GM19035 (cell line): ENCODE results near the gene SMTNL1.
A peak's percentile ranks its signal among the peaks of the same experiment; 100 is the strongest.
"Not testable (repeated sequence)": the region's sequence is repeated elsewhere in the genome, so short reads cannot be mapped to it uniquely, and the experiment has no call there.

Experiments used
- ATAC-seq: cut with Tn5 transposase; IDR thresholded peaks from one replicate; pipeline ENCODE4 v1.9.1; 2021; ENCODE audit not compliant: unreplicated experiment

Gene SMTNL1

DNA sequence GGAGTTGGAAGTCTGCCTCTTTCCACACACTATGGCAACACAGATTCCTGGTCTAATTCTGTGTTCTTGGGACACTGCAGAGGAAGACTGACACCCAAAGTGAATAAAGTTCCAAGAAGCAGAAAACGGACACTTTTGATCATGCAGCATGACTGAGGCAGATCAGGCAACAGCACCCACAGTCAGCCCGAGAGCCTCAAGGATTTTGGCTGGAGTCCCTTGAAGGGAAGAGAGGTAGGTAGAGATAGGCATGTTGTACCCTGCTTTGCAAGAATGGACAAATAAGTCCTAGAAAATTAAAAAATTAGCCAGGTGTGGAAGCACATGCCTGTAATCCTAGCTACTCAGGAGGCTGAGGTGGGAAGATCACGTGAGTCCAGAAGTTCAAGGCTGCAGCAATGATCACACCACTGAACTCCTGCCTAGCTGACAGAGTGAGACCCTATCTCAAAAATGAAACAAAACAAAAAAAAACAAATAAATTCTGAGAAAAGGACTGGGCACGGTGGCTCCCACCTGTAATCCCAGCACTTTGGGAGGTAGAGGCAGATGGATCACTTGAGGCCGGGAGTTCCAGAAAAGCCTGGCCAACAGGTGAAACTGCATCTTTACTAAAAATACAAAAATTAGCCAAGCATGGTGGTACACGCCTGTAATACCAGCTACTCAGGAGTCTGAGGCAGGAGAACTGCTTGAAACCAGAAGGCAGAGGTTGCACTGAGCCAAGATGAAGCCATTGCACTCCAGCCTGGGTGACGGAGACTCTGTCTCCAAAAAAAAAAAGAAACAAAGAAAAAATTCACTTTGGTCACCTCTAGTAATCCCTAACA is 28.8 kb upstream of the SMTNL1 start:
- ATAC-seq, result no peak

DNA sequence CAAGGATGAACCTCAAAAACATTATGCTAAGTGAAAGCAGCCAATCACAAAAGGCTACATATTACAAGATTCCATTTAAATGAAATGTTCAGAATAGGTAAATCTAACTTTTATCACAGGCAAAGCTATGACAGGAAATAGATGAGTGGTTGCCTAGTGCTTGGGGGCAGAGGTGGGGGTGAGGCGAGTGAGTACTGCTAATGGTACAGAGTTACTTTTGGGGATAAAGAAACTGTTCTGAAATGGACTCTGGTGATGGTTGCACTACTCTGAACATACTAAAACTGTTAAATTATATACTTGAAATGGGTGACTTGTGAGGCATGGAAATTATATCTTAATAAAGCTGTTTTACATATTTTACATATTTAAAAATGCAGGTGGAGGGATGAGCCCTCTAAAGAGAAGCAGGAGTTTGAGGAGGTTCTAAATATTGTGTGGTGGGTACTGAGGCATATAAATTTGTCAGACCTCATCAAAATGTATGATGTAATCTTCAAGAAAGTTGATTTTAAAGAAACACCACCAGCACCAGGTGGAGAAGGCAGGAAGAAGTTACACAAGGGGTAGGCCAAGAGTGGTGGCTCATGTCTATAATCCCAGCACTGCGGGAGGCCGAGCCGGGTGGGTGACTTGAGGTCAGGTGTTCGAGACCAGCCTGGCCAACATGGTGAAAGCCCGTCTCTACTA is 25.5 kb upstream of the SMTNL1 start:
- no peak for ATAC-seq

DNA sequence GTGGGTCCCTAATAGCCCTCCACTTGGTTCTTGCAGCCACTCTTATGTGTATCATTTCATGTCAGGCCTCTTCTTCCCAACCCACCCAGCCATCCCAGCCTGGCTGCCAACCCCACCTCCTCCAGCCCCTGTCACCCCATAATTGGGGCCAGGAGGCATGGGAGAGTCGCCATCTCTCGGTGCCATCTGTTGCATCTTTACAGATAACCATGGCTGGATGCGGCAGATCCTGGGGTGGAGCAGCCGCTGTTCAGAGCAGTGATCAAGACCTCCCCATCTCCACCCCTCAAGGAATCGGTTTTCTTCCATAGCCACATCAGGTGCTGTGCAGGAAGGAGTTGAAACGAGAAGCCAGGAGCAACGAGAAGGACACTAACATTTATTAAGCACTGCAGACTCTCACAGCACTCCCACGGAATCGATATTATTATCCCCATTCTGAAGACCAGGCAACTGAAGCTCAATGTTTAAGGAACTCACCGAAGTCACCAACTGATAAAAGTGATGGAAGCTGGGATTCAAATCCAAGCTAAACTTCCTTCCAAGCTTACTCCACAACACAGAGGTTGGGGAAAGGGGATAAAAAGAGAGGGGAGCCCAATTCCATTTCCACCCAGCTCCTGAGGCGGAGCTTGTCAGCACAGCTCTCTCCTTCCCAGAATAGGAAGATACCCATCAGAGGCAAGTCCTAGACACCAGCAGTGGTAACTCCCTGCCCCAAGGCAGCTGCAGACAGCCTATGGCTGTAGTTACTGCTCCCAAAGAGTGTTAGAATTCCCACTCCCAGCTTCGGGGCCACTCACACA is 24.5 kb upstream of the SMTNL1 start:
- no peak for ATAC-seq

DNA sequence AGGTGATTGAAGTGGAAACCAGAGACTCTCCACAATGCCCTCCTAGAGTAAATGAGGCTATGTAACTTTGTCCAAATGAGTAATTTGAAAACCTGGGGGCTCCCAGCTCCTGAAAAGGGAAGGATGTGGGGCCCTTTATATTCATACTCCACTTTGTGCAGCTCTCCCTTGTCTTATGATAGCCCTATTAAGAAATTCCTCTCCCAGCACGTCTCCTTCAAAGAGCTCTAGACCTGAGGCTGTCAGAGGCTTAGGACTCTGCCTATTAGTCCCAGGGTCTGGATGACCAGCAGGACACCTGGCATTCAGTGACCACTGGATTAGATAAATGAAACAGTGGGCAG is 24.0 kb upstream of the SMTNL1 start:
- ATAC-seq, result no peak

DNA sequence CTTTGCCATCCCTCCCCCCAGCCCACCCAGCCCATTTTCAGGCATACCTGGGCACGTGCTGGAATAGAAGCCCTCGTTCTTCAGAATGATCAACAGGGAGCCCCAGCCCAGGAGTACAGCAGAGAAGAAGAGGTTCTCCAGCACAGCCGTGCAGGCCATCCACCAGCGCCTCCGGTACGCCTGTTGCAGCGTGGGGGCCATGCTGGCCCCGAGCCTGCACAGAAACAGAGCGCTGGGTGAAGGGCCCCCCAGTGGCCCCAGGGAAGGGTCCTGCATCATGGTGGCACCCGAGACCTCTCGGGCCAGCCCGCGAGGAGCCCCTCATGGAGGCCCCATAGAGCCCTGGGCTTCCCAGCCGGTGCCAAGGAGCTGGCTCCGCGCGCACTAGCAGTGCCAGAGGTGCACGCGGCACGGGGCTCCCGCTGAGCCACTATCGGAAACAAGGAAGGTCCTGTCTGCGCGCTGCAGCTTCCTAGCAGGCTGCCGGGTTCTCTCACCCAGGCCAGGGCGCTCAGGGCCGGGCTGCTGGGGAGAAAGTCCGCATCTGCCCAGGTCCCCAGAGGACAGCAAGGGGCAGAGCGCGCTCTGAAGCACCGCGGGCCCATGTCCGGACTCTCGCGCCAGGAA is 23.4 kb upstream of the SMTNL1 start:
- peak; percentile 42 for ATAC-seq

DNA sequence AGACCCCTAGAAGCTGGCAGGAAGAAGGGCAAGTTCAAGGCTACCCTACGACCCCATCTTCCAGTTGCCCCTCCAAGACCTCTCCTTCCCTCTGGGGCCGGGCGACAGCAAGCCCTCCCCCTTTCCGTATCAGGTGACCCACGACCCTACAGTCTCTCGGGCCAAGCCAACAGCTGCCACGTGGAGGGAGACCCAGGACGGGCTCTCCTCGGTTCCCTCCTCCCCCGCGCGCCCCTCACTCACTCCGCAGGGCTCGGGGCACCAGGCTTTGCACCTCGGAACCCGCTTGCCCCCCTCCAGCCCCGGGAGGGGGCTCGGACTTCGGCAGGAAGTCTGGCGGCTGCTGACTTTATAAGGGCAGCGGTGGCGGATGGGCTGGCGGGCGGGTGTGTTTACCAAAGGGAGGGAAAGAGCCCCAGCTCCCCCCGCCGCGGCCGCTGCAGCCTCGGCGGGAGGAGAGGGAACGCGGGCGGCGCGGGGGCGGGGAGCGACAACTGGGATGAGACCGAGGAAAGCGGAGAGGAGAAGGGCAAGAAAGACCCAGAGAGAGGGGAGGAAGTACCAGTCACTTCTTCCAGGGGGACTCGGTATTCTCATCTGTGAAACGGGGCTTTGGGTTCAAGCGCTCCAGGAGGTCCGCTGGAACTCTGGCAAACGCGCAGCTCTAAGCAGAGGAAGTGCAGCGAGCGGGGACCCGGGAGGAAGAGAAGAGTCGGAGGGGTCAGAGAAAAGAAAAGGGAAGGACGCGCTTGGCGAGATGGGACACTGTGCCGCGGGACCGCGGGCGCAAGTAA is 22.7 kb upstream of the SMTNL1 start:
- ATAC-seq, result peak; percentile 51

DNA sequence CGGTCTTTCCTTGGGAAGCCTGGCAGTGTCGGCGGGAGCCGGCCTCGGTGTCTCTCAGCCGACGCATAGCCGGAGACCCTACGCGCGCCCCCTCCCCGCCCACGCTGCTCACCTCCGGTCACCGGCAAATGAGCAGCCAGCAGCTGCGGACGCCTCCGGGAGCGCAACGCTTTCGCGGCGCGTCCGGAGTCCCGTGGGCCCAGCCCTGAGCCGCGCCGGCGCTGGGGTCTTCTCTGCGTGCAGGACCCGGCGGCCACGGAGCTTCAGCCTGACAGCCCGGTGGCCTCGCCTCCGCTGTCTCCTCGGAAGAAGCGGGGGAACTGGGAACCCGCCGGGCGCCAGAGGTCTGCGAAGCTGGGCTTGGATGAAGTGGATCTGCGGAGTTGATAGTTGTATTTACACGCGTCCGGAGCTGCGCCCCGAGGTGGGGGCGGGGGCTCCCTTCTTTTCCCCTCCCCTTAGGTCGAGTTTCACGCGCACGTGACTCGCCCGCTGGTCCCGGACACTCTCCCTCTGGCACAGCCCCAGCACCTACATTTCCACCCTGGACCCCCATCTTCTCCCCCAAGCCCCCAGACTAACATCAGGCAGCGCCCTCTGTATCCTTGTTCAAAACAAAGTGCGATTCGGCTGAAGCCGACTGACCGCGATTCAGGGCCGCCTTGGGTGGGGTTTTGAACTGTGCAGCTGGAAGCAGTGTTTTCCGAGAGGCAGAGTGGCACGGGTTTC is 21.9 kb upstream of the SMTNL1 start, which contains the start of gene SLC43A1:
Gene SLC43A1, minus strand, starts transcription at position 371 of the 729 bp plus-strand sequence. CDS start 1,591 bp downstream, outside the sequence.
- peak; percentile 54 for ATAC-seq

DNA sequence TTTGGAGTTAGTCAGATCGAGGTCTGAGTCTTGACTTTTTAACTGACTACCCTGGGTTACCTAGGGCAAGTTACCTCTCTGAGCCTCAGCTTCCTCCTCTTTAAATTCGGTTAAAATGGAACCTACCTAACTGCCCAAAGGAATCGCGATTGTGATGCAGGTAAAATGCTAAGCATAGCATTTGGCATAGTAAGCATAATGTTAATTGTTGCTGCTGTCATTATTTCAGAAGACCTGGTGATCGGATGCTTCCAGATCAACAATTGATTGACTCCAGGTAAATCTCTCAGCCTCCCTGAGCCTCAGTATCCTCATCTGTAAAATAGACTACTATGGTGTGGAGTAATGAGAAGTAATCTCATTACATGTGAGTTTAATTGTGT is 21.3 kb upstream of the SMTNL1 start:
- ATAC-seq, result no peak

DNA sequence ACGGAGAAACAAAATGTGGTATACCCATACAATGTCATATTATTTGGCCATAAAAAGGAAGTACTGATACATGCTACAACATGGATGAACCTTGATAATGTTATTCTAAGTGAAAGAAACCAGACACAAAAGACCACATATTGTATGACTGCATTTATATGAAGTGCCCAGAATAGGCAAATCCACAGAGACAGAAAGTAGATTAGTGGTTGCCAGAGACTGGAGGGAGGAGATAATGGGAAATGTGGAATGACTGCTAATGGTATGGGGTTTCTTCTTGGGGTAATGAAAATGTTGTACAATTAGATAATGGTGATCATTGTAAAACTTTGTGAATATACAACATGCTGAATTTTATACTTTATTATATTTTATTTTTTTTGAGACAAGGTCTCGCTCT is 16.3 kb upstream of the SMTNL1 start:
- ATAC-seq, result no peak

DNA sequence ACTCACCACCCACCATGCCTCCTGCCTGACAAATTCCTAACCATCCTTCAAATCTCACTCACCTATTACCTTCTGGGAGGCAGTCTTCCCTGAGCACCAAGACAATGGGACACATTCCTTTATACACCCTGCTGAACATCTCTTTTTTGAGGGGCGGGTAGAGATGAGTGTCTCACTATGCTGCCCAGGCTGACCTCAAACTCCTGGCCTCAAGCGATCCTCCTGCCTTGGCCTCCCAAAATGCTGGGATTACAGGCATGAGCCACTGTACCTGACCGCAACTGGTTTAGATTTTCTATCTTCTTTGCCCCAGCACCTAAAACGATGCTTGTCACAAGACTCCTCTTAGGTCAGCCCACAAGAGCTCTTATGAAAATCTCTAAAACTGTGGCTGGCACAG is 14.0 kb upstream of the SMTNL1 start:
- ATAC-seq, result no peak

DNA sequence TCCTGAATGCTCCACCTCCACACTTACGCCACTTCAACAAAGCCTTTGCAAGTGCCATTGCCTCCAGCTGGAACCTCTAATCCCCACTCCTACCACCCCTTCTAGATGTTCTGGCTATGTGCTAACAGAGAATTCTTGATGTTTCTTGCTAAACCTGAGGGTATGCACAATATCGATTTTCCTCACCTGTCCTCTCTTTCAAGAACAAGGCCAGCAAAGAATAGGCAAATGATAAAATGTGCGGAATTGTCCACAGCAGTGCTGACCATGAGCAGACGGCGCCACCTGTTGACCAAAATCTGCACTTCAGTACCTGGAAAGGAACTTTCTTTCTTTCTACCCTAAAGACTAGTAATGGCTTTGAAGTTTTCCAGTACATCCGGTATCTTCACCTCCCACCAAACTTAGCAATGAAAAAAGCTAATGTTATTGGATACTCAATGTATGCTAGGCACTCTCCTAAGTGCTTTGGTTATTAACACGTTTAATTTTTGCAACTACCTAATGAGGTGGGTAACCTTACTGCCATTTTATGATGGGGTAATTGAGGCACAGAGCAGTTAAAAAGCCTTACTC is 10.3 kb upstream of the SMTNL1 start:
- no peak for ATAC-seq

DNA sequence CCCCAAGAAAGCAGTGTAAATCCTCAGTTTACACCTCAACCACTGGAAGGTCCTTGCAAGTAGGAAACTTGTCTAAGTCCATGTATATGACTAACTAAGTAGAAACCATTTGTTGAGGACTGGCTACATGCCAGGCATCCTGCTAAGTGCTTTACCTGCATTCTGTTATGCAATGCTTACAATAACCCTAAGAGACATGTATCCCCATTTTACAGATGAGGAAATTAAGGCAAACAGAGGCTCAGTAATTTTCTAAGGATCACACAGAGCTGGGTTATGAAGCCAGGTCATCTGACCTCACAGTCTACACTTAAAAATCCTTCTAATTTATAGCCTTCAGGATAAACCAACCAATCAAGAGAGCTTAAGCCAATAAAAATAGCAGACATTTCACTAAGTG is 8.4 kb upstream of the SMTNL1 start:
- no peak for ATAC-seq

DNA sequence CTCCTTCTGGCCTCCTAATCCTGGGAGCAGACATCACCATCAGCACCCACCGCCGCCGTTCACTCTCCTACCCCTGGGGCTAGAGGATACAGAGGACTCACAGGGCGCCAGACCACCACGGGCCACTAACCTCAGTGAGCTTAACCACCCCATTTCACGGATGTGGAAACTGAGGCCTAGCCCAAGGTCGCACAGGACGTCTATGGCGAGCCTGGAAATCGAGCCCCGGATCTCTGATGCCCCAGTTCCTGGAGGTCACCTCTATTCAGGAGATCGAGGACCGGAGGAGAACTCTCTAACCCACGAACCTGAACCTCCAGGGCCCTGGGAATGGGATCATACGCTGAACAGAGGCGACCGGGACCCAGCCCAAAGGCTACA is 7.2 kb upstream of the SMTNL1 start:
- ATAC-seq, result peak; percentile 7

DNA sequence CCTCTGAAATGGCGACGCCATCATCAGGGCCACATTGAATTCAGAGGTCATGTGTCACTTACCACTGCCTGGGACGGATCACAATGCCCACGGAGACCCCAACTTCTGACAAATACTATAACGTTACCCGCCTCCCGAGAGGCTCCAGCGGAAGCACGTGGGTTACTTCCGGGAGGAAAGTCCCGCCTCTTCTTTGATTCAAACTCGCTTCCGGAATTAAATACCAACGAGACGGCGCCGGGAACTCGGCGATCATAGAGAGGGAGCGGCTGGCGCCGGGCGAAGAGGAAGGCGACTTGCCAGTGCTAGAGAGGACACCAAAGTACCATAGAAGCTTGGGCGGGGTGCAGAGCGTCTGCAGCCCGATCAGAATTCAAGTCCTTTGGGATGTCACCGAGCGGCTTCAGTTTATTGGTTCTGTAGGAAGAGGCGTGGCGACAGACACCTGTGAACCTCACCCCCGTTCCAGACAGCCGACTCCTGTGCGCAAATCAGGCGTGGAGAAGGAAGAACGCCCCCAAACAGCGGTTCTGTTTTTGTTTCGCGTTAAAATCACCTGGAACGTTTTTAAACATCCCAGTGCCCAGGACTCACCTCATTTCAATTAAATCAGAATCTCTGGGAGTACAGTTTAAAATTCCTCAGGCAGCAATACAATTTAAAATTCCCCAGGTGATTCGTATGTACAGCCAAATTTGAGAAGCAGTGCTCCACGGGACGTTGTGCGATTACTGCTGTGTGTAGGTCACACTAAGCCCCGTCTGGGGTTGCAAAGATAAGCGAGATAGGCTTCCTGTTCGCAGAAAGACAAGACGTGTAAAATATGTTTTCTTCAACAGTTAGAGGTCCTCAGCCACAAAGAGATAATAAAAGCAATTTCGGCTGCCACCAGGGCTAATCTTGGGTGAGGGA is 6.5 kb upstream of the SMTNL1 start, which contains the start of gene TIMM10:
Gene TIMM10, minus strand, starts transcription at position 159 of the 912 bp plus-strand sequence. CDS start 565 bp downstream, outside the sequence.
- ATAC-seq, result peak; percentile 98

DNA sequence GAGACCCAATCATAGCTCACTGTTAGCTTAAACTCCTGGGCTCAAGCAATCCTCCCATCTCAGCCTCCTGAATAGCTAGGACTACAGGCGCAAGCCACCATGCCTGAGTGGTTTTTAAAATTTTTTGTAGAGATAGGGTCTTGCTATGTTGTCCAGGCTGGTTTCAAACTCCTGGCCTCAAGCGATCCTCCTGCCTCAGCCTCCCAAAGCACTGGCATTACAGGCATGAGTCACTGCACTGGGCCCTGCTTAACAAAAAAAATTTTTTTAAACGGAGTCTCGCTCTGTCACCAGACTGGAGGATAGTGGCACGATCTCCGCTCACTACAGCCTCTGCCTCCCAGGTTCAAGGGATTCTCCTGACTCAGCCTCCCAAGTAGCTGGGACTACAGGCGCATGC is 2.9 kb upstream of the SMTNL1 start:
- not testable (repeated sequence) for ATAC-seq

DNA sequence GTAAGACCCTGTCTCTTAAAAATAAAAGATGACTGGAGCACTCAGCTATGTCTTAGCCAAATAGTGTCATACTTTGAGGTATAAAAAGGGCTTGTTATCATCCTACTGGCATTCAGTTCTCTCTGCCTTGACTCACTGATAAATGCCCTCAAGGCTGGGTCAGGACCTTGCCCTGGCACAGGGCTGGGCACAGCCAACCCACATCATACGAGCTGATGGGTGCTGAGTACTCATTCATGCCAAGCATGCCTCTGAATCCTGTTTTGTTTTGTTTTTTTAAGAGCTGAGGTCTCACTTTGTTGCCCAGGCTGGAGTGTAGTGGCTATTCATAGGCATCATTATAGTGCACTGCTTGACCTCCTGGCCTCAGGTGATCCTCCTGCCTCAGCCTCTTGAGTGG is 1.9 kb downstream of the SMTNL1 start:
- ATAC-seq, result no peak

DNA sequence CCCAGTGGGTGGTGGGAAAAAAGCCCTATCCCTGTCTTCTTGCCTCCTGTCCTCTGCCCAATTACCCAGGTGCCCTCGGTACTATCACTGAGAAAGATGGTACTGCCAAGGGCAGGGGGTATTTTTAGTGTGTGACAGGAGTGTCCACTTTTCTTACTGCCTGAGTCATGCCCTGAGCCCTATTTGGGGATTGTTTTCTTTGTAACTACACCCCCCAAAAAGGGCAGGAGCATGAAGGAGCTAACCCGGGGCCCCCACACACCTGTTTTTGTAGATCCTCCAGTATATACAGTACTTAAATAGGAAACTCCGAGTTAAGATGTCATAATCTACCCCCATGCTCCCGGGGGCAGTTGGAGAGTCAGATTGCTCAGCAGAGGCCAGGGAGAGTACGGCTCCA is 3.8 kb downstream of the SMTNL1 start:
- no peak for ATAC-seq

DNA sequence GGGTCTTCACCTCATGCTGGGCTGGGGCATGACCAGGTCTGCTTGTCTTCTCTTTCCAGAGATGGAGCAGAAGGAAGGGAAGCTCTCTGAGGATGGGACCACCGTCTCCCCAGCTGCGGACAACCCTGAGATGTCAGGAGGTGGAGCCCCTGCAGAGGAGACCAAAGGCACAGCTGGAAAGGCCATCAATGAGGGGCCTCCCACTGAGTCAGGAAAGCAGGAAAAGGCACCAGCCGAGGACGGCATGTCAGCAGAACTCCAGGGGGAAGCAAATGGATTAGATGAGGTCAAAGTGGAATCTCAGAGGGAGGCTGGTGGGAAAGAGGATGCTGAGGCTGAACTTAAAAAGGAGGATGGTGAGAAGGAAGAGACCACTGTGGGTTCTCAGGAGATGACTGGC is 5.2 kb downstream of the SMTNL1 start:
- no peak for ATAC-seq
